Measurements from ENCODE around the gene RXYLT1.

RXYLT1 gene

GRCh38 chr12:63844391-63845341 is 65.0 kb downstream of the RXYLT1 start, which contains the start of gene SRGAP1:
TSS of gene SRGAP1 (plus strand) at chr12:63844700. CDS start at chr12:63844817, 117 bp downstream.
- POLR2A ChIA-PET, result interaction anchor here (1.0 to 1.4 kb wide), 4 partner anchors 105 to 378 kb away, joined by 3 to 6 read pairs (median 4); partner anchors contain the start of gene KICS2
- peak; percentile 36 for DNase-seq (ENCODE audit: extremely low spot score)
- CTCF ChIA-PET, result interaction anchor here (0.6 to 1.9 kb wide), 5 partner anchors 11 to 1299 kb away, joined by 3 to 14 read pairs (median 4); no protein-coding TSS in a partner anchor

GRCh38 chr12:63845726-63846125 is 66.0 kb downstream of the RXYLT1 start:
- ChIA-PET POLR2A (no interaction called here), CTCF (interaction anchor here (1.2 to 1.9 kb wide), 2 partner anchors 10 to 336 kb away, joined by 4 to 14 read pairs; no protein-coding TSS in a partner anchor)
- no peak for DNase-seq (ENCODE audit: extremely low spot score)
- TF ChIP-seq BHLHE40 (IDR thresholded peaks at IDR 0.05; ENCODE audit: borderline replicate concordance) (no peak), NFRKB (IDR thresholded peaks at IDR 0.05) (no peak), ZNF384 (IDR thresholded peaks at IDR 0.05) (no peak), SUZ12 (IDR thresholded peaks at IDR 0.05) (no peak), CTBP1 (IDR thresholded peaks at IDR 0.05; ENCODE audit: borderline replicate concordance) (no peak), TARDBP (IDR thresholded peaks at IDR 0.05) (no peak), FOXK2 (IDR thresholded peaks at IDR 0.05) (no peak), ARNT (IDR thresholded peaks at IDR 0.05) (no peak), SP1 (IDR thresholded peaks at IDR 0.05) (no peak), FOXA1 (IDR thresholded peaks at IDR 0.05) (no peak), L3MBTL2 (conservative IDR thresholded peaks at IDR 0.05) (no peak), FOXM1 (IDR thresholded peaks at IDR 0.05; ENCODE audit: borderline replicate concordance) (no peak), PKNOX1 (IDR thresholded peaks at IDR 0.05) (no peak), ELF4 (IDR thresholded peaks at IDR 0.05) (no peak), HDGF (IDR thresholded peaks at IDR 0.05; ENCODE audit: borderline replicate concordance) (no peak), LEF1 (IDR thresholded peaks at IDR 0.05; ENCODE audit: borderline replicate concordance) (no peak)

More at GRCh38 chr12:63844391-63845341, 65.0 kb downstream of the RXYLT1 start, which contains the start of gene SRGAP1:
- TF ChIP-seq NFRKB (IDR thresholded peaks at IDR 0.05) (no peak), FOXM1 (IDR thresholded peaks at IDR 0.05; ENCODE audit: borderline replicate concordance) (no peak), CTBP1 (IDR thresholded peaks at IDR 0.05; ENCODE audit: borderline replicate concordance) (no peak), HDGF (IDR thresholded peaks at IDR 0.05; ENCODE audit: borderline replicate concordance) (no peak), SUZ12 (IDR thresholded peaks at IDR 0.05) (no peak), BHLHE40 (IDR thresholded peaks at IDR 0.05; ENCODE audit: borderline replicate concordance) (no peak), FOXA1 (IDR thresholded peaks at IDR 0.05) (no peak), ZNF384 (IDR thresholded peaks at IDR 0.05) (no peak), LEF1 (IDR thresholded peaks at IDR 0.05; ENCODE audit: borderline replicate concordance) (no peak), FOXK2 (IDR thresholded peaks at IDR 0.05) (no peak)

- POLR2A ChIA-PET, result no interaction called here
- CTCF ChIA-PET, result no interaction called here
- TF ChIP-seq SP1 (IDR thresholded peaks at IDR 0.05) (no peak), ZNF384 (IDR thresholded peaks at IDR 0.05) (no peak), PKNOX1 (IDR thresholded peaks at IDR 0.05) (no peak), FOXA1 (IDR thresholded peaks at IDR 0.05) (no peak), FOXK2 (IDR thresholded peaks at IDR 0.05) (no peak), HDGF (IDR thresholded peaks at IDR 0.05; ENCODE audit: borderline replicate concordance) (no peak), CTBP1 (IDR thresholded peaks at IDR 0.05; ENCODE audit: borderline replicate concordance) (no peak), TARDBP (IDR thresholded peaks at IDR 0.05) (no peak), NFRKB (IDR thresholded peaks at IDR 0.05) (no peak), LEF1 (IDR thresholded peaks at IDR 0.05; ENCODE audit: borderline replicate concordance) (no peak), SUZ12 (IDR thresholded peaks at IDR 0.05) (no peak)
- DNase-seq (ENCODE audit: extremely low spot score), result no peak
Measured at GRCh38 chr12:63846238-63846967, 66.7 kb downstream of the RXYLT1 start.

GRCh38 chr12:63848450-63848849 is 68.7 kb downstream of the RXYLT1 start:
- no peak for DNase-seq (ENCODE audit: extremely low spot score)
- POLR2A ChIA-PET, result no interaction called here
- CTCF ChIA-PET, result no interaction called here
- TF ChIP-seq HDGF (IDR thresholded peaks at IDR 0.05; ENCODE audit: borderline replicate concordance) (no peak), L3MBTL2 (conservative IDR thresholded peaks at IDR 0.05) (no peak), SP1 (IDR thresholded peaks at IDR 0.05) (no peak), CTBP1 (IDR thresholded peaks at IDR 0.05; ENCODE audit: borderline replicate concordance) (no peak), FOXK2 (IDR thresholded peaks at IDR 0.05) (no peak), ZNF384 (IDR thresholded peaks at IDR 0.05) (no peak), FOXM1 (IDR thresholded peaks at IDR 0.05; ENCODE audit: borderline replicate concordance) (no peak)

GRCh38 chr12:63849106-63849620 is 69.5 kb downstream of the RXYLT1 start:
- TF ChIP-seq FOXA1 (IDR thresholded peaks at IDR 0.05) (no peak), PKNOX1 (IDR thresholded peaks at IDR 0.05) (no peak), SUZ12 (IDR thresholded peaks at IDR 0.05) (no peak), ZNF384 (IDR thresholded peaks at IDR 0.05) (no peak), NFRKB (IDR thresholded peaks at IDR 0.05) (no peak), LEF1 (IDR thresholded peaks at IDR 0.05; ENCODE audit: borderline replicate concordance) (no peak), FOXK2 (IDR thresholded peaks at IDR 0.05) (no peak), FOXM1 (IDR thresholded peaks at IDR 0.05; ENCODE audit: borderline replicate concordance) (no peak), HDGF (IDR thresholded peaks at IDR 0.05; ENCODE audit: borderline replicate concordance) (no peak), ELF4 (IDR thresholded peaks at IDR 0.05) (no peak), L3MBTL2 (conservative IDR thresholded peaks at IDR 0.05) (no peak), SP1 (IDR thresholded peaks at IDR 0.05) (no peak), BHLHE40 (IDR thresholded peaks at IDR 0.05; ENCODE audit: borderline replicate concordance) (no peak), CTBP1 (IDR thresholded peaks at IDR 0.05; ENCODE audit: borderline replicate concordance) (no peak), ARNT (IDR thresholded peaks at IDR 0.05) (no peak), TARDBP (IDR thresholded peaks at IDR 0.05) (no peak)
- ChIA-PET CTCF (no interaction called here), POLR2A (no interaction called here)
- DNase-seq (ENCODE audit: extremely low spot score), result no peak

Measured in HEK293T (cell line).